M059J (cell line): ENCODE data around the gene SEH1L. TPM values are rescaled to one million over a fixed set of nuclear protein-coding genes. Genes with fewer than 3 reads are reported as not detected.
"Not testable (repeated sequence)": the region's sequence is repeated elsewhere in the genome, so short reads cannot be mapped to it uniquely, and the experiment has no call there.

Experiments used
- DNase-seq: peaks from one replicate; pipeline ENCODE4 v3.0.0-alpha.2; 2012; ENCODE audit warnings: low read depth
- total RNA-seq: library from RNA; depleted of rRNA; stranded (reverse); fragments of >200 nt; shearing (Covaris generic); gene quantifications from 2 replicates; pipeline ENCODE4 v1.2.3, GENCODE V29; 2014

Gene SEH1L
- total RNA-seq, 1 experiment from 2014 or later = 40.9 TPM

- peak; percentile 33 for DNase-seq
Measured at GRCh38 chr18:12943215-12943614, 4.6 kb upstream of the SEH1L start.

GRCh38 chr18:12944709-12945108 is 3.1 kb upstream of the SEH1L start:
- DNase-seq = peak; percentile 24

- DNase-seq = peak; percentile 85
Measured at GRCh38 chr18:12946549-12947284, 1.1 kb upstream of the SEH1L start.

GRCh38 chr18:12948050-12948804 is 416 bp downstream of the SEH1L start:
- peak; percentile 91 for DNase-seq

- no peak for DNase-seq
Measured at GRCh38 chr18:12958478-12958877, 10.7 kb downstream of the SEH1L start.

- no peak for DNase-seq
Measured at GRCh38 chr18:12960395-12960794, 12.6 kb downstream of the SEH1L start.

GRCh38 chr18:12960853-12961397 is 13.1 kb downstream of the SEH1L start:
- DNase-seq = no peak

- no peak for DNase-seq
Measured at GRCh38 chr18:12963069-12963468, 15.3 kb downstream of the SEH1L start.

GRCh38 chr18:12968115-12968514 is 20.3 kb downstream of the SEH1L start:
- no peak for DNase-seq

- no peak for DNase-seq
Measured at GRCh38 chr18:12968619-12969018, 20.8 kb downstream of the SEH1L start.

- no peak for DNase-seq
Measured at GRCh38 chr18:12973562-12974213, 25.9 kb downstream of the SEH1L start.

- no peak for DNase-seq
Measured at GRCh38 chr18:12975488-12975887, 27.7 kb downstream of the SEH1L start.

- no peak for DNase-seq
Measured at GRCh38 chr18:12976305-12976704, 28.5 kb downstream of the SEH1L start.

GRCh38 chr18:12980065-12980464 is 32.3 kb downstream of the SEH1L start:
- DNase-seq = not testable (repeated sequence)

GRCh38 chr18:12989397-12990122 is 41.7 kb downstream of the SEH1L start:
- DNase-seq = no peak

- DNase-seq = no peak
Measured at GRCh38 chr18:12990123-12990475, 42.3 kb downstream of the SEH1L start.

GRCh38 chr18:12990641-12990966 is 42.8 kb downstream of the SEH1L start:
- DNase-seq = no peak

GRCh38 chr18:12990967-12991820 is 43.4 kb downstream of the SEH1L start, which contains the start of gene CEP192:
CEP192 (plus strand) TSS chr18:12991362; CDS start chr18:12999425, 8,063 bp downstream.
- peak; percentile 97 for DNase-seq

- DNase-seq = no peak
Measured at GRCh38 chr18:12991821-12992179, 44.0 kb downstream of the SEH1L start.

GRCh38 chr18:12993439-12993838 is 45.6 kb downstream of the SEH1L start:
- no peak for DNase-seq

GRCh38 chr18:12995424-12995823 is 47.6 kb downstream of the SEH1L start:
- no peak for DNase-seq
